HCT116 (cell line): ENCODE data around the gene RGS19. TPM values are rescaled to one million over a fixed set of nuclear protein-coding genes. Genes with fewer than 3 reads are reported as not detected.

Experiments
- ATAC-seq: fragments of 200-7000 bp; cut with Tn5 transposase; 2 replicates; pipeline ENCODE4 v1.9.1; 2020; ENCODE audit warnings: mild to moderate bottlenecking, moderate library complexity
- BruUV-seq: library from RNA; stranded (reverse); fragments of 400-500 nt; replicated peaks from 2 replicates; lab custom pipeline; 2021; lab: Mats Ljungman, UMichigan
- CTCF ChIA-PET: fragments of 300-600 bp; sonication (Branson Sonifier 250); formaldehyde crosslinking; loops from one replicate; lab custom pipeline; 2021; ENCODE audit warnings: antibody characterized with exemption; lab: Charles Lee
- POLR2A ChIA-PET: fragments of 300-600, 350-600 bp; sonication (Branson Sonifier 250); formaldehyde crosslinking; loops from one replicate; lab custom pipeline; 2021; ENCODE audit warnings: antibody characterized with exemption; lab: Charles Lee
- RAD21 ChIA-PET, 2 experiments: fragments of 300-600 bp; sonication (Branson Sonifier 250); formaldehyde crosslinking; loops; one replicate each; lab custom pipeline; 2023; ENCODE audit warnings: low total read pairs in 2 of 2; ENCODE audit not compliant: uncharacterized antibody in 2 of 2, unreplicated experiment in 2 of 2, low non-redundant PET in 1 of 2; lab: Charles Lee
- DNase-seq: peaks from one replicate; pipeline ENCODE4 v3.0.0-alpha.2; 2010; ENCODE audit warnings: low read depth, low spot score
- H2AFZ ChIP-seq: fragments of 200-600 bp; shearing (Covaris generic), sonication (generic); 2 replicates; pipeline ENCODE4 v1.6.1; 2017; ENCODE audit warnings: low read depth, mixed run types, mixed read lengths, antibody characterized with exemption, low read length; ENCODE audit not compliant: poor library complexity, severe bottlenecking
- H3K27ac ChIP-seq: 2 replicates; pipeline ENCODE4 v1.5.1; 2012; ENCODE audit warnings: low read depth, low read length
- H3K27me3 ChIP-seq: fragments of 200-600 bp; sonication (generic); 2 replicates; pipeline ENCODE4 v1.6.1; 2016; ENCODE audit warnings: mixed run types, low read length, mixed read lengths; ENCODE audit not compliant: insufficient read depth
- H3K36me3 ChIP-seq, 2 experiments: fragments of 200-500 bp in 1 of 2; fragments of 200-600 bp in 1 of 2; sonication (Bioruptor generic) in 1 of 2; sonication (generic) in 1 of 2; 2 replicates each; pipeline versions ENCODE4 v1.5.1 to v1.6.1; 2014 to 2016; ENCODE audit warnings: low read length in 2 of 2, inconsistent platforms in 1 of 2, mixed read lengths in 1 of 2, mixed run types in 1 of 2; ENCODE audit not compliant: insufficient read depth in 2 of 2, control insufficient read depth in 1 of 2
- H3K4me1 ChIP-seq, 2 experiments: fragments of 200-600 bp in 1 of 2; sonication (generic) in 1 of 2; 2 replicates each; pipeline versions ENCODE4 v1.5.1 to v1.6.1; 2012 to 2017; ENCODE audit warnings: low read length in 2 of 2, inconsistent platforms in 1 of 2, mild to moderate bottlenecking in 1 of 2, mixed read lengths in 1 of 2, mixed run types in 1 of 2, moderate library complexity in 1 of 2; ENCODE audit not compliant: insufficient read depth in 2 of 2, control insufficient read depth in 1 of 2
- H3K4me2 ChIP-seq: fragments of 200-600 bp; sonication (generic); 2 replicates; pipeline ENCODE4 v1.6.1; 2017; ENCODE audit warnings: mixed run types, low read length, mixed read lengths
- H3K4me3 ChIP-seq, 2 experiments: fragments of 200-600 bp in 1 of 2; sonication (generic) in 1 of 2; replicated peaks in 1 of 2; 2 replicates each; pipeline ENCODE4 v1.5.1; 2011 to 2016; ENCODE audit warnings: low read length in 2 of 2, control low read depth in 1 of 2, low read depth in 1 of 2, mild to moderate bottlenecking in 1 of 2, mixed read lengths in 1 of 2, mixed run types in 1 of 2
- H3K79me2 ChIP-seq: fragments of 200-600 bp; sonication (generic); 2 replicates; pipeline ENCODE4 v1.6.1; 2017; ENCODE audit warnings: mild to moderate bottlenecking, mixed run types, low read length, moderate library complexity, mixed read lengths; ENCODE audit not compliant: insufficient read depth
- H3K9ac ChIP-seq: fragments of 200-600 bp; sonication (generic); 2 replicates; pipeline ENCODE4 v1.6.1; 2016; ENCODE audit warnings: low read length, mixed read lengths
- H3K9me2 ChIP-seq: fragments of 200-600 bp; sonication (generic), shearing (Covaris generic); 2 replicates; pipeline ENCODE4 v1.6.1; 2017; ENCODE audit warnings: mixed run types, mild to moderate bottlenecking, moderate library complexity; ENCODE audit not compliant: insufficient read depth
- H3K9me3 ChIP-seq, 2 experiments: fragments of 200-500 bp in 1 of 2; fragments of 200-600 bp in 1 of 2; sonication (Bioruptor generic) in 1 of 2; sonication (generic) in 1 of 2; 2 replicates each; pipeline ENCODE4 v1.6.1; 2014 to 2017; ENCODE audit warnings: low read length in 2 of 2, mixed read lengths in 2 of 2, inconsistent platforms in 1 of 2, low read depth in 1 of 2, mild to moderate bottlenecking in 1 of 2, mixed run types in 1 of 2, moderate library complexity in 1 of 2; ENCODE audit not compliant: control insufficient read depth in 1 of 2, insufficient read depth in 1 of 2
- H4K20me1 ChIP-seq: fragments of 200-600 bp; sonication (generic), shearing (Covaris generic); 2 replicates; pipeline ENCODE4 v1.6.1; 2017; ENCODE audit warnings: mixed run types, mild to moderate bottlenecking, moderate library complexity; ENCODE audit not compliant: insufficient read depth
- CBX3 ChIP-seq: IDR thresholded peaks from 2 replicates; pipeline ENCODE4 v1.6.1; 2012; ENCODE audit warnings: low read depth
- EGR1 ChIP-seq: IDR thresholded peaks from 2 replicates; pipeline ENCODE4 v1.6.1; 2012; ENCODE audit warnings: low read depth
- EZH2phosphoT487 ChIP-seq: fragments of 200-600 bp; IDR thresholded peaks from 2 replicates; pipeline ENCODE4 v1.6.1; 2018; ENCODE audit warnings: antibody characterized with exemption, borderline replicate concordance
- FOSL1 ChIP-seq: IDR thresholded peaks from 2 replicates; pipeline ENCODE4 v1.6.1; 2012; ENCODE audit warnings: low read depth
- JUND ChIP-seq: IDR thresholded peaks from 2 replicates; pipeline ENCODE4 v1.6.1; 2012
- MAX ChIP-seq: IDR thresholded peaks from 2 replicates; pipeline ENCODE4 v1.6.1; 2012
- POLR2A ChIP-seq: IDR thresholded peaks from 2 replicates; pipeline ENCODE4 v1.7.0; 2011; ENCODE audit warnings: borderline replicate concordance; ENCODE audit not compliant: insufficient read depth, insufficient read length; ENCODE audit errors: extremely low read depth
- RAD21 ChIP-seq: IDR thresholded peaks from 2 replicates; pipeline ENCODE4 v1.6.1; 2012; ENCODE audit warnings: low read depth, mild to moderate bottlenecking
- SIN3A ChIP-seq: IDR thresholded peaks from 2 replicates; pipeline ENCODE4 v1.6.1; 2012; ENCODE audit warnings: low read depth
- SP1 ChIP-seq: IDR thresholded peaks from 2 replicates; pipeline ENCODE4 v1.6.1; 2012; ENCODE audit warnings: low read depth
- ZFX ChIP-seq: fragments of 450-650 bp; IDR thresholded peaks from 2 replicates; pipeline ENCODE4 v1.6.1; 2017
- intact Hi-C: fragments of 100-400 bp; cut with micrococcal nuclease; formaldehyde crosslinking; loops from 2 replicates; pipeline ENCODE4 v1.10.0; 2022
- total RNA-seq: library from RNA; stranded (reverse); gene quantifications from one replicate; pipeline ENCODE4 v1.2.1, GENCODE V29; 2021; ENCODE audit not compliant: unreplicated experiment
- TF ChIP-seq, protein P1 (sequence below): IDR thresholded peaks from 2 replicates; pipeline ENCODE4 v1.6.1; 2011; ENCODE audit warnings: mild to moderate bottlenecking, low read length, moderate library complexity; ENCODE audit not compliant: insufficient replicate concordance; ENCODE audit errors: extremely low read depth

RGS19 gene
- total RNA-seq, 1 experiment from 2014 or later = 21.4 TPM

GRCh38 chr20:64068386-64069208 is 10.7 kb downstream of the RGS19 start:
- DNase-seq = no peak
- Histone ChIP-seq H3K27ac (no peak overlapping the region), H3K4me2 (no peak overlapping the region), H2AFZ (no peak overlapping the region), H3K36me3 (no peaks in the 10 kb centered on the region), H3K79me2 (no peaks in the 10 kb centered on the region)
- ChIA-PET POLR2A (no interaction called here), CTCF (interaction anchor here (0.8 to 2.2 kb wide), 3 partner anchors 11 to 88 kb away, joined by 3 to 12 read pairs (median 3); partner anchors contain the start of genes OPRL1, PRPF6 and RGS19), RAD21 (no interaction called here)
- BruUV-seq = no TSS peak
- TF ChIP-seq EGR1 (no peak), EZH2phosphoT487 (no peak), JUND (no peak), ZFX (no peak), CBX3 (no peak), MAX (no peak), RAD21 (no peak), SIN3A (no peak), SP1 (no peak), POLR2A (no peak), FOSL1 (no peak)
- TF ChIP-seq, protein P1, sequence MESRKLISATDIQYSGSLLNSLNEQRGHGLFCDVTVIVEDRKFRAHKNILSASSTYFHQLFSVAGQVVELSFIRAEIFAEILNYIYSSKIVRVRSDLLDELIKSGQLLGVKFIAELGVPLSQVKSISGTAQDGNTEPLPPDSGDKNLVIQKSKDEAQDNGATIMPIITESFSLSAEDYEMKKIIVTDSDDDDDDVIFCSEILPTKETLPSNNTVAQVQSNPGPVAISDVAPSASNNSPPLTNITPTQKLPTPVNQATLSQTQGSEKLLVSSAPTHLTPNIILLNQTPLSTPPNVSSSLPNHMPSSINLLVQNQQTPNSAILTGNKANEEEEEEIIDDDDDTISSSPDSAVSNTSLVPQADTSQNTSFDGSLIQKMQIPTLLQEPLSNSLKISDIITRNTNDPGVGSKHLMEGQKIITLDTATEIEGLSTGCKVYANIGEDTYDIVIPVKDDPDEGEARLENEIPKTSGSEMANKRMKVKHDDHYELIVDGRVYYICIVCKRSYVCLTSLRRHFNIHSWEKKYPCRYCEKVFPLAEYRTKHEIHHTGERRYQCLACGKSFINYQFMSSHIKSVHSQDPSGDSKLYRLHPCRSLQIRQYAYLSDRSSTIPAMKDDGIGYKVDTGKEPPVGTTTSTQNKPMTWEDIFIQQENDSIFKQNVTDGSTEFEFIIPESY = no peak
- TF ChIP-seq, all 23 proteins: peak for 0
- Histone ChIP-seq H3K9me3 (no peaks in the 10 kb centered on the region), H3K9me2 (no peaks in the 10 kb centered on the region), H4K20me1 (no peaks in the 10 kb centered on the region), H3K9ac (no peak overlapping the region), H3K4me3 (no peak overlapping the region), H3K4me1 (peaks cover 38 to 40% of the 10 kb centered on the region in 2 experiments), H3K27me3 (no peaks in the 10 kb centered on the region)
- ATAC-seq = no peak
- intact Hi-C loops = no loop called here
